GM18870 (cell line): Measurements from ENCODE around the gene PNMA8C.
"Not testable (repeated sequence)": the region's sequence is repeated elsewhere in the genome, so short reads cannot be mapped to it uniquely, and the experiment has no call there.

Experiments used
- ATAC-seq: cut with Tn5 transposase; IDR thresholded peaks from one replicate; pipeline ENCODE4 v1.9.1; 2021; ENCODE audit warnings: moderate library complexity; ENCODE audit not compliant: unreplicated experiment

PNMA8C gene

DNA sequence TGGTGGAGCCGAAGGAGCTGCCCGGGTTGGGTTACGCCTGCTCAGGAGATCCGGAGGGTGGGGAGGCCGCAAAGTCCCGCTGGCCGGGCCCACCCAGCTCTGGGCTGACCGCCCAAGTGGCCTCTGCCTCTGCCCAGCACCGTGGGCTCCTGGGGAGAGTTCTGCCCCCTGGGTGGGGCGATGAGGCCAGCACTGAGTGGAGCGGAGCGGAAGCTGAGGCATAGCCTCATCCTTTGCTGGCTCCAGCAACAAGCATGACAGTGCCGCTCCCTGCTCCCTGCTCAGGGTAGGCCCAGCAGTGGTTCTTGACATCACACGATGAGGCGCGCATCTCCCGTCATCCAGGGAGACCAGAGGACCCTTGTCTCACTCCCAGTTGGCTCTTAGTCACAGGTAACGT is 37.9 kb downstream of the PNMA8C start:
- no peak for ATAC-seq

DNA sequence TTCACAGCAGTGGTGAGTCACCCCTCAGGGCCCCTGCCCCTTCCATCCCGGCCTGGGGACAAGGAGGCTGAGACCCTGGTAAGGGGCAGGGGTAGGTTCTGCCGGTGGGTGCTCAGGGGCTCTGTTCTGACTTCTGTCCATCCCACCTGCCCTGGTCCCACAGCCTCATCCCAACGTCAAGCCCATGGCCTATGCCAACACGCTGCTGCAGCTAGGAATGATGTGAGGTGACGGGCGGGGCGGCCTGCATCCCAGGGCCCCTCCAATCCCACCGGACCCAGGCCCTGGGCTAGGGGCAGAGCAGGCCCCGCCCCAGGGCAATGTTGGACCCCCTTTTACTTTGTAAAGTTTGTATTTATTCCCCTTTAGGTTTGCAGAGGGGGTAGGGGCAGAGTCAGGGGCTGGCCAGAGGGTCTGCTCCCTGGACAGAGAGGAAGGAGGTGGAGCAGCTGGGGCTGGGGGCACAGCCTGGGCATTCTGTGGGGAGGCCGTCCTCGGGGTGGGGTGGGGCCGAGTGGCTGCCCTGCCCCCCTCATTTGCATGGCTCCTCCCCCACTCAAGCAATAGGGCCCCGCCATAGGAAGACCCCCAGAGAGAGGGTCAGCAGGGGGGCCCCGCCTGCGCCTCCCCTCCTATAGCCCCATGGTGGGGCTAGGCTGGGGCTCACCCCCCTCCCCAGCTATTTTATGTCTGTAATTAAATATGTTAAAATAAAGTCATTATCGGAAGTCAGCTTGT is 38.4 kb downstream of the PNMA8C start:
- no peak for ATAC-seq

DNA sequence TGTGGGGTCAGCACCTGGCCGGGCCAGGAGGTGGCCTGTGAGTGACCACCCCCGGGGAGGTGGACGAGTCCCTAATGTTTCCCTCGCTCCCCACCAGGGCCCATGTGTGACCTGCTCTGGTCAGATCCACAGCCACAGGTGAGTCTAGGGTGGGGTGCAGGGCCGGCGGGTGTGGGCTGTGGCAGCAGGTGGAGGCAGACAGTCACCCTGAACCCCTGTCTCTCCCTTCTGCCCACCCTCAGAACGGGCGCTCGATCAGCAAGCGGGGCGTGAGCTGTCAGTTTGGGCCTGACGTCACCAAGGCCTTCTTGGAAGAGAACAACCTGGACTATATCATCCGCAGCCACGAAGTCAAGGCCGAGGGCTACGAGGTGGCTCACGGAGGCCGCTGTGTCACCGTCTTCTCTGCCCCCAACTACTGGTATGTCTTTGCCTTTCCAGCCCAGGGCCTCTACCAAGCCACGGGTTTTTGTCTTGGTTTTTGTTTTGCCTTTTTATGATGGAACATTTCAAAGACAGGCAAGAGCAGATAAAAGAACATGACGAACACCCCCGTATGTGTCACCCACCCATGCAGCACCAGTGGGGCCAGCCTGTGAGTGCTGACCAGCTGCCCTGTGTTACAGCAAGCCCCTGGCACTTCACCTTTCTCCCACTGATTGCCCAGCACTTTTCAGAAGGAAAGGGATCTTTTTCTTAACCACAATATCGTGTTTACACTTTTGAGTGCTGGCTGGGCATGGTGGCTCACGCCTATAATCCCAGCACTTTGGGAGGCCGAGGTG is 40.2 kb downstream of the PNMA8C start:
- no peak for ATAC-seq

DNA sequence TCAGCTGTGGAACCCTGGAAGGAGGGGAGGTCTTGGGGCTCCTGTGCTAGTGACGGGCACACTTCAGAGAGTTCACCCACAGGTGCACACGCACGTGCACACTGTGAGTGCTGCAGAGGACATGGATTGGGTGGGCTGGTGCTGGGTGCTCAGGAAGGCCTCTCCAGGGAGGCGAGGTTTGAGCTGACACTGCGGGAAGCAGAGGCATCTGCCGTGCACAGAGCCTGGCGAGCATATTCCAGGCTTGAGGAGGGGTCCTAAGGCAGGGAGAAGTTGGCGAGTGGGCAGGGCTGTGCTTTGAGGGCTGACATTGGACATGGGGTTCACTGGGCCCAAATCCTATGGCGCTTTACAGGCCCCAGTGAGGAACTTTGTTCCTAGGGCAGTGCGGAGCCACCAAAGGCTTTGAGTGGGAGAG is 41.0 kb downstream of the PNMA8C start:
- no peak for ATAC-seq

DNA sequence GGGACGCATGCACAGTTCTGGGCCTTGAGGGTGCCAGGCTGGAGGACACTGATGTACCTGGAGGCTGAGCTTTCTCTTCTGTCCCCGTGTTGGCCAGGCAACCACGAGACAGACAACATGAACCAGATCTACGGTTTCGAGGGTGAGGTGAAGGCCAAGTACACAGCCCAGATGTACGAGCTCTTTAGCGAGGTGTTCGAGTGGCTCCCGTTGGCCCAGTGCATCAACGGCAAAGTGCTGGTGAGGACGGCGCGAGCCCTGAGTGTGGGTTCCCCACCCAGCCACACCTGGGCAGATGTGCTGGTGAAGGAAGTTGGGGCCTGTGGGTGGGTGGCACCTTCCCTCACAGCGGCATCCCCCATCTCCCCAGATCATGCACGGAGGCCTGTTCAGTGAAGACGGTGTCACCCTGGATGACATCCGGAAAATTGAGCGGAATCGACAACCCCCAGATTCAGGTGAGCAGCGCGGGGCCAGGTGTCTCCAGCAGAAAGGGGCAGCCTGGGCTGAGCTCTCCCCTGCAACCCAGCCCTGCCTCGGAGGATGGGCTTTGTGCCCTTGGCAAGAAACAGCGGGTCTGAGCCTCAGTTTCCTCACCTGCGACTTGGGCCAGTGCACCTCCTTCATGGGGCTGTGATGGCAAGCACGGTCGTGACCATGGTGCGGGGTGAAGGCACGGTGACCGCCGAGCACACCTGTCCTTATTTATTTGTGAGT is 41.6 kb downstream of the PNMA8C start:
- no peak for ATAC-seq

DNA sequence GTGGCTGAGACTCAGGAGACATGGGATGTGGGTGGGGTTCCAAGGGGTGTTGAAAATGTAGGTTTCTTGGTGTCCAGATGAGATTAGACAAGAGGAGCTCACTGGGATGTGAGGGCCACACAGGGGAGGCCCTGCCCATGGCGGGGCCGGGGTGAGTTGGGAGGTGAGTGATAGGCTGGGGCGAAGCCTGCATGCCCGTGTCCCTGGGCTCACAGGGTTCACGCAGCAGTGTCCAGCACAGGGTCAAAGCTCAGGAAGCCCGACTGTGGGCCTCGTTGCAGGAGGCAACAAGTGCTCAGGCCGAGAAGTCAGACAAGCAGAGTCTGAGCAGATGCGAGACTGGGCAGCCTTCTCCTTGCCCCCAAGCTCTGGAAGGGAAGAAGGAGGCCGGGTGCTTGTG is 42.6 kb downstream of the PNMA8C start:
- ATAC-seq: no peak

DNA sequence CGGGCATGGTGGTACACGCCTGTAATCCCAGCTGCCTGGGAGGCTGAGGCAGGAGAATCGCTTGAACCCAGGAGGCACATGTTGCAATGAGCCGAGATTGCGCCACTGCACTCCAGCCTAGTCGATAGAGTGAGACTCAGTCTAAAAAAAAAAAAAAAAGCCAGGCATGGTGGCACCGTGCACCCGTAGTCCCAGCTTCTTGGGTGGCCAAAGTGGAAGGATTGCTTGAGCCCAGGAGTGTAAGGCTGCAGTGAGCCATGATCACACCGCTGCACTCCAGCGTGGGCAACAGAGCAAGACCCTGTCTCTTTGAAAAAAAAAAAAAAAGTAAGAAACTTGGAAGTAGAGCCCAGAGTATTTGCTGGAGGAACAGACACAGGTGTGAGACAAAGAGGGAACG is 43.1 kb downstream of the PNMA8C start:
- ATAC-seq: no peak

DNA sequence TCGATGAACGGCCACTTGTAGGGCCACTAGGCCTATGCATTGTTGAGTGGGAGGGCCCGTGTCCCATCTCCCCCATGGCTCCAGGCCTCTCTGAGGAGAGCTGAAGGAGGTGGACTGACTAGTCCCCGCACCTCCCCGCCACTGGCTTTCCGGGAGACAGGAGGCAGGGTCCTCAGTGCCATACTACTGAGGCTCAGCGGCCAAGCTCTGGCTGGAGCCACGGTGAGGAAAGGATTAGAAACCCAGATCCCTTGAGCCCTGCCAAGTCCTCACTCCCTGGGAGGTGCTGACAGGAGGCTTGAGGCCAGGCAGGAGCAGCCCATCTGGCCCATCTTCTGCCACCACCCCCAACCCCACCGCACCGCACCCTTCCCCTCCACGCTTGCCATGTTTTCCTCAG is 44.3 kb downstream of the PNMA8C start:
- ATAC-seq: no peak

DNA sequence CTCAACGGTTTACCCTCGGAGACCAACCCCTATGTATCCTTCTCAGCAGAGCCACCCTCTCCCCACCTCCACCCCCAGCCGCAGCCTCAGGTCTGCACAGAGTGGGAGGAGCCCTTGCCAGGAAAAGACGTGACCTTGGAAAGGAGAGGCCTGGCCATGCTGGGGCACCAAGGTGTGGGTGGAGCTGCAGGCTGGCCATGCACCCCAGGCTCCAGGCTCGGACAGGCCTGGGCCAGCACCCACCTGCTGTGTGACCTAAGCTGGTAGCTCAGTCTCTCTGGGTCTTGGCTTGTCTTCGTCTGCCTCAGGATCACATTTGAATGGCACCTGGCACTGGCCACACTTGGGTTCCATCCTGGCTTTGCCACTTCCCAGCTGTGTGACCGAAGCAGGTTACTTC is 44.9 kb downstream of the PNMA8C start:
- no peak for ATAC-seq

DNA sequence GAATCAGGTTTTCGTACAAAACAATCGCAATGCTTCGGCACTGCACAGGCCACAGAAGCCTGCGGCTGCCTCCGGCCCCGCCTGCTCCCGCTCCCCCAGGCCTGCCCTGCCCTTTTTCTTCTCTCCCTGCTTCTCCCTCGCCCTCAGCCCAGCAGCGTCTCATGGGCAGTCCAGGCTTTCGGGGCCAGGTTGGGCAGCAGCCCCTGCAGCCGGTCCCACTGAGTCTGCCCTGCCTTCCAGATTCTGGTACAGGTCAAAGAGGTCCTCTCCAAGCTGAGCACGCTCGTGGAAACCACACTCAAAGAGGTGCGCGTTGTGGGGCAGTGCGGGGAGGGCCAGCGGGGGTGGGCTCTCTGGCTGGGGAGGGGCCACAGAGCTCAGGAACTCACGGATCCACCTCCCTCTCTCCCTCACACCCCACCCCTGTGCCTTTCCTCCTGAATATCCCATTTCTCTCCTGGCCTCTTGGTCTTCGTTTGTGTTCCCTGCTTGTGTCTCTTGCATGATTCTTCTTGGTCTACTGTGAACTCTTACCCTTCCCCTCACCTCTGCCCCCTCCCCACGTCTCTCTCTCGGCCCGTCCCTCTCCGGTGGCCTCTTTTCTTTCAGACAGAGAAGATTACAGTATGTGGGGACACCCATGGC is 45.4 kb downstream of the PNMA8C start:
- no peak for ATAC-seq

DNA sequence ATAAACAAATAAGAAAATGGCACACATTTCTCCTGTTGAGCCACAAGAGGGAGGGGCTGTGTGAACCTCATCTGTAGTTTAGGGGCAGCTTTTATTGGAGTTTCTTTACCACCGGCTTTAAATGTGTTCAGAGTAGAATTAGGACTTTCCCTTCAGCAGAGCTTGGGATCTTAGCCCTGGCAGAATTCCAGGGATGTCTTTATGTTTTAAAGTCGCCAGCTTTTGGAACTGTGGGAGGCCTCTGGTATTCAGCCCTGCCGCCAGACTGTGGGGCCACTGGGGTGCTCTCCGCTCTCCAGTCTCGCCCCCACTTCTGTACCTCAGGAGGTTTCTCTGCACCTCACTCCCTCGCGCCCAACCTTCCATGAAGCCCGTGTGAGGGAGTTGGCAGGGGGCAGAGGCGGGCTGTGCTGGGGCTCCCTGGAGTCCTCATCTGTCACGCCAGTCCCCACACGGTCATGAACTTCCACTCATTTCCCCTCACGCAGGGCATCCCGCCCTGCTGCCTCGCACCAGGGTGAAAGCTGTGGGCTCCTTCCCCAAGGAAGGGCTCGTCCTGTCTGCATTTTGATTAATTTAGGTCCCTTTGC is 46.9 kb downstream of the PNMA8C start:
- no peak for ATAC-seq

DNA sequence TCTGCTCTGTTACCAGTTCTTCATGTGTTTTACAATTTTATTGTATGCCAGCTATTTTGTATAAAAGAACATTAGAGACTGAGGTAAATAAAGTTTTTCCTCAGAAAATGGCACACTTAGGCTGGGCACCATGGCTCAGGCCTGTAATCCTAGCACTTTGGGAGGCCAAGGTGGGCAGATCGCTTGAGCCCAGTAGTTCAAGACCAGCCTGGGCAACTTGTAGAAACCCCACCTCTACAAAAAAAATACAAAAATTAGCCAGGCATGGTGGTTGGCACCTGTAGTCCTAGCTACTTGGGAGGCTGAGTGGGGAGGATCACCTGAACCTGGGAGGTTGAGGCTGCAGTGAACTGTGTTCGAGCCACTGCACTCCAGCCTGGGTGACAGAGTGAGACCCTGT is 47.4 kb downstream of the PNMA8C start:
- no peak for ATAC-seq

DNA sequence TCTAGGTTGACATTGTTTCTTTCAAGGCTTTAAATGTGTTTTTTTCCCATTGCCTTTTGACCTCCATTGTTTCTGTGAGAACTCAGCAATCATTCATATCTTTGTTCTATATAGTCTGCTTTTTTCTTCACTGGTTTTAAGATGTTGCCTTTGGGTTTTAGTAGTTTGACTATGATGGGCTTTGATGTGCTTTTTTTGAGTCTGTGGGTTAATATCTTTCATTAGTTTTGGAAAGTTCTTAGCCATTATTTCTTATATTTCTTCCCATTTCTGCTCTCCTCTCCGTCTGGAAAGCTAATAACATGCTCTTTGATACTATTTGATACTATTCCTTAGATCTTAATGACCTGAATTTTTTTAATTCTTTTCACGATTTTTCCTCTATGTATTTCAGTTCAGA is 48.0 kb downstream of the PNMA8C start:
- no peak for ATAC-seq

DNA sequence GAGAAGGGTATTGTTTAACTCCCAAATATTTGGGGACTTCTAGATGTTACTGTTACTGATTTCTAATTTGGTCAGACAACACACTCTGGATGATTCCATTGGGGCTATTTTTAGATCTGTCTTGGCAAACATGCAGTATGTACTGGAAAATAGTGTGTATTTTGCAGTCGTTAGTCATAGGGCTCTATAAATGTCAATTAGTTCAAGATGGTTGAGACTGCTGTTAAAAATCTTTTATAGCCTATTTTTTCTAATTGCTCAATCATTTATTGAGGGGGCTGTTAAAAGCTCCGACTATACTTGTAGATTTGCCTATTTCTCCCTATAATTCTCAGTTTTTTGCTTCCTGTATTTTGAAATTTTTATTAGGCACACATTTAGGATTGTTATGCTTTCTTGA is 50.5 kb downstream of the PNMA8C start:
- ATAC-seq: no peak

DNA sequence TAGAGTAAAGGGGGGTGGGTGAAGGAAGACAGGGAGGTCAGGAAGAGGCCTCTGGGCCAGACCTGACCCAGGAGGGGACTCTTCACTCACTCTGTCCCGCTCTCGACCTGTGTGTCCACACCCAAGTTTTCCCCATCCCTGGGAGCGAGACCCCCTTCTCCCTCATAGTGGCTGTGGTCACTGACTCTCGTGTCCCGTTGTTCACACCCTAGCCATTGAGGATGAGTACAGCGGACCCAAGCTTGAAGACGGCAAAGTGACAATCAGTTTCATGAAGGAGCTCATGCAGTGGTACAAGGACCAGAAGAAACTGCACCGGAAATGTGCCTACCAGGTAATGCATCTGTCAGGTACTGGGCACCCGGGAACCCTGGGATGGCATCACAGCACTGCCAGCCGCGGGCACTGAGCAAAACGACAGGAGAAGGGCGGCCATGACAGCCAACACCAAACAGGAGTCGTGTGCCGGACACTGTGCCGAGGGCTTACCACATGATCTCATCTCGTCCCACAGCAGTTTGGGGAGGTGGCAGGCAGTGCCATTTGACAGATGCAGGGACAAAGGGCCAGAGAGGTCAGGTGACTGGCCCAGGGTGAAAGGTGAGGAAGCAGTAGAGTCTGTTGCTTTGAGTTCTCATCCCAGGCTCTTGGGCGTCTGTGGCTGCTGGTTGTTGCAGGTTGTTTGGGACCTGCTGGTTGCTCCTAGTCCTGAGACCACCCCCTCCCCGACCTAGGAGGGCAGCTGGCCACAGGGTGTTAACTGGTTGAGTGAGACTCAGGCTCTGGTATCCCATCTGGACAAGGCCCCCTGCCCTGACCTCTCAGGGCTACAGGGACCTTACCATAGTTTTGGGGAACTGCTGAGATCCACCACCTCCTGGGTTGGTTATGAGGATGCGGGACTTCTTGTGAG is 52.2 kb downstream of the PNMA8C start:
- ATAC-seq: no peak

DNA sequence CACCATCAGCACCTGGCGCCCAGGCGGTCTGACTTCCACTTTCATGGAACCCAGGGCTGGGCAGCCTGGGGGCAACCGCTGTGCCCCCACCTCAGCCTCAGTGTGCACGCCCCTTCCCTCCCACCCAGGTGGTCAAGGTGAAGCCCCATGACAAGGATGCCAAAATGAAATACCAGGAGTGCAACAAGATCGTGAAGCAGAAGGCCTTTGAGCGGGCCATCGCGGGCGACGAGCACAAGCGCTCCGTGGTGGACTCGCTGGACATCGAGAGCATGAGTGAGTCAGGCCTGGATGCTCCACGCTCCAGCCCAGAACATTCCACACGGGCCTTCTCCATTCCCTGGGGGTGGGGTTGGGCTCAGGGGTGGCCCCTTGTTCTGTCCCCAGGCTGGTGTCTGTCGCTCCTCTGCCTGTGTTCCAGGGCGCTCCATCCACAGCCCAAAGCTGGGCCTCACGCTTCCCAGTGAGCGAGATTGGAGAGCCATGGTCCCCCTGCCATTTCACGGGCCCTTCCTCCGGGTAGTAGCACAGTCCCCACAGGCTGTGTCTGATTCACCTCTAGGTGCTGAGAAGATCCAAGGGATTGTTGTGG is 53.2 kb downstream of the PNMA8C start:
- not testable (repeated sequence) for ATAC-seq
